HCT116 (cell line): ENCODE measurements around the gene ITPR2. TPM values are rescaled to one million over a fixed set of nuclear protein-coding genes. Genes with fewer than 3 reads are reported as not detected.

Experiments
- ATAC-seq: fragments of 200-7000 bp; cut with Tn5 transposase; 2 replicates; pipeline ENCODE4 v1.9.1; 2020; ENCODE audit warnings: mild to moderate bottlenecking, moderate library complexity
- BruUV-seq: library from RNA; stranded (reverse); fragments of 400-500 nt; replicated peaks from 2 replicates; lab custom pipeline; 2021; lab: Mats Ljungman, UMichigan
- CTCF ChIA-PET: fragments of 300-600 bp; sonication (Branson Sonifier 250); formaldehyde crosslinking; loops from one replicate; lab custom pipeline; 2021; ENCODE audit warnings: antibody characterized with exemption; lab: Charles Lee
- POLR2A ChIA-PET: fragments of 300-600, 350-600 bp; sonication (Branson Sonifier 250); formaldehyde crosslinking; loops from one replicate; lab custom pipeline; 2021; ENCODE audit warnings: antibody characterized with exemption; lab: Charles Lee
- RAD21 ChIA-PET, 2 experiments: fragments of 300-600 bp; sonication (Branson Sonifier 250); formaldehyde crosslinking; loops; one replicate each; lab custom pipeline; 2023; ENCODE audit warnings: low total read pairs in 2 of 2; ENCODE audit not compliant: uncharacterized antibody in 2 of 2, unreplicated experiment in 2 of 2, low non-redundant PET in 1 of 2; lab: Charles Lee
- DNase-seq: peaks from one replicate; pipeline ENCODE4 v3.0.0-alpha.2; 2010; ENCODE audit warnings: low read depth, low spot score
- H2AFZ ChIP-seq: fragments of 200-600 bp; shearing (Covaris generic), sonication (generic); 2 replicates; pipeline ENCODE4 v1.6.1; 2017; ENCODE audit warnings: low read depth, mixed run types, mixed read lengths, antibody characterized with exemption, low read length; ENCODE audit not compliant: poor library complexity, severe bottlenecking
- H3K27ac ChIP-seq: 2 replicates; pipeline ENCODE4 v1.5.1; 2012; ENCODE audit warnings: low read depth, low read length
- H3K27me3 ChIP-seq: fragments of 200-600 bp; sonication (generic); 2 replicates; pipeline ENCODE4 v1.6.1; 2016; ENCODE audit warnings: mixed run types, low read length, mixed read lengths; ENCODE audit not compliant: insufficient read depth
- H3K36me3 ChIP-seq, 2 experiments: fragments of 200-500 bp in 1 of 2; fragments of 200-600 bp in 1 of 2; sonication (Bioruptor generic) in 1 of 2; sonication (generic) in 1 of 2; 2 replicates each; pipeline versions ENCODE4 v1.5.1 to v1.6.1; 2014 to 2016; ENCODE audit warnings: low read length in 2 of 2, inconsistent platforms in 1 of 2, mixed read lengths in 1 of 2, mixed run types in 1 of 2; ENCODE audit not compliant: insufficient read depth in 2 of 2, control insufficient read depth in 1 of 2
- H3K4me1 ChIP-seq, 2 experiments: fragments of 200-600 bp in 1 of 2; sonication (generic) in 1 of 2; 2 replicates each; pipeline versions ENCODE4 v1.5.1 to v1.6.1; 2012 to 2017; ENCODE audit warnings: low read length in 2 of 2, inconsistent platforms in 1 of 2, mild to moderate bottlenecking in 1 of 2, mixed read lengths in 1 of 2, mixed run types in 1 of 2, moderate library complexity in 1 of 2; ENCODE audit not compliant: insufficient read depth in 2 of 2, control insufficient read depth in 1 of 2
- H3K4me2 ChIP-seq: fragments of 200-600 bp; sonication (generic); 2 replicates; pipeline ENCODE4 v1.6.1; 2017; ENCODE audit warnings: mixed run types, low read length, mixed read lengths
- H3K4me3 ChIP-seq, 2 experiments: fragments of 200-600 bp in 1 of 2; sonication (generic) in 1 of 2; replicated peaks in 1 of 2; 2 replicates each; pipeline ENCODE4 v1.5.1; 2011 to 2016; ENCODE audit warnings: low read length in 2 of 2, control low read depth in 1 of 2, low read depth in 1 of 2, mild to moderate bottlenecking in 1 of 2, mixed read lengths in 1 of 2, mixed run types in 1 of 2
- H3K79me2 ChIP-seq: fragments of 200-600 bp; sonication (generic); 2 replicates; pipeline ENCODE4 v1.6.1; 2017; ENCODE audit warnings: mild to moderate bottlenecking, mixed run types, low read length, moderate library complexity, mixed read lengths; ENCODE audit not compliant: insufficient read depth
- H3K9ac ChIP-seq: fragments of 200-600 bp; sonication (generic); 2 replicates; pipeline ENCODE4 v1.6.1; 2016; ENCODE audit warnings: low read length, mixed read lengths
- H3K9me2 ChIP-seq: fragments of 200-600 bp; sonication (generic), shearing (Covaris generic); 2 replicates; pipeline ENCODE4 v1.6.1; 2017; ENCODE audit warnings: mixed run types, mild to moderate bottlenecking, moderate library complexity; ENCODE audit not compliant: insufficient read depth
- H3K9me3 ChIP-seq, 2 experiments: fragments of 200-500 bp in 1 of 2; fragments of 200-600 bp in 1 of 2; sonication (Bioruptor generic) in 1 of 2; sonication (generic) in 1 of 2; 2 replicates each; pipeline ENCODE4 v1.6.1; 2014 to 2017; ENCODE audit warnings: low read length in 2 of 2, mixed read lengths in 2 of 2, inconsistent platforms in 1 of 2, low read depth in 1 of 2, mild to moderate bottlenecking in 1 of 2, mixed run types in 1 of 2, moderate library complexity in 1 of 2; ENCODE audit not compliant: control insufficient read depth in 1 of 2, insufficient read depth in 1 of 2
- H4K20me1 ChIP-seq: fragments of 200-600 bp; sonication (generic), shearing (Covaris generic); 2 replicates; pipeline ENCODE4 v1.6.1; 2017; ENCODE audit warnings: mixed run types, mild to moderate bottlenecking, moderate library complexity; ENCODE audit not compliant: insufficient read depth
- ATF3 ChIP-seq: IDR thresholded peaks from 2 replicates; pipeline ENCODE4 v1.6.1; 2012
- CBX3 ChIP-seq: IDR thresholded peaks from 2 replicates; pipeline ENCODE4 v1.6.1; 2012; ENCODE audit warnings: low read depth
- CEBPB ChIP-seq: IDR thresholded peaks from 2 replicates; pipeline ENCODE4 v1.6.1; 2012; ENCODE audit warnings: low read depth
- EZH2phosphoT487 ChIP-seq: fragments of 200-600 bp; IDR thresholded peaks from 2 replicates; pipeline ENCODE4 v1.6.1; 2018; ENCODE audit warnings: antibody characterized with exemption, borderline replicate concordance
- FOSL1 ChIP-seq: IDR thresholded peaks from 2 replicates; pipeline ENCODE4 v1.6.1; 2012; ENCODE audit warnings: low read depth
- MAX ChIP-seq: IDR thresholded peaks from 2 replicates; pipeline ENCODE4 v1.6.1; 2012
- POLR2AphosphoS5 ChIP-seq: IDR thresholded peaks from 2 replicates; pipeline ENCODE4 v1.6.1; 2011; ENCODE audit warnings: mild to moderate bottlenecking, low read depth, low read length, moderate library complexity
- SRF ChIP-seq: IDR thresholded peaks from 2 replicates; pipeline ENCODE4 v1.6.1; 2012; ENCODE audit warnings: low read depth
- ZNF274 ChIP-seq: fragments of 200-500 bp; sonication (Bioruptor generic); IDR thresholded peaks from 2 replicates; pipeline ENCODE4 v1.6.1; 2014; ENCODE audit warnings: mild to moderate bottlenecking, low read depth, low read length, inconsistent platforms
- intact Hi-C: fragments of 100-400 bp; cut with micrococcal nuclease; formaldehyde crosslinking; loops from 2 replicates; pipeline ENCODE4 v1.10.0; 2022
- total RNA-seq: library from RNA; stranded (reverse); gene quantifications from one replicate; pipeline ENCODE4 v1.2.1, GENCODE V29; 2021; ENCODE audit not compliant: unreplicated experiment

Gene ITPR2
- total RNA-seq, 1 experiment from 2014 or later = 6.5 TPM

- intact Hi-C loops = no loop called here
These were observed 223.0 kb downstream of the ITPR2 start for GRCh38 chr12:26609986-26610385.

DNA sequence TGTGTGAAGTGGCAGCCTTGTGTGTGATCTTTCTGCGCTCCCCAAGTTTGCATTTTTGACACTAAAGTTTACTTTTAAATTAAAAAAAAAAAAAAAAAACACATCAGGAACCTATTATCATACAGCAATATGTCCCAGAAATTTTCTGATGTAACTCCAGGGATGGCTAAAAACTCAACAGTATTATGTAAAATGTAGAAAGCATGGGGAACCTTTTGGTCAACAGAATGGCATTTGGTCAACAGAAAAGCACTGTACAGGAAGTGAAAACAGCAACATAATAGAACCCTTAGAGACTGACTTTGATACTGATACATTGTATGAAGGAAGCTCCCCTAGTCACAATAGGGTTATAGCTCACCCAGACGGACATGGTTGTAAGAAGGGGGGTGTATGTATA, 224.3 kb downstream of the ITPR2 start:
- H3K79me2 ChIP-seq = no peaks in the 10 kb centered on the region
- no peaks in the 10 kb centered on the region for H3K9me2 ChIP-seq
- no peak overlapping the region for H3K9ac ChIP-seq
- no peak for TF ChIP-seq ZNF274
- ChIA-PET RAD21 (no interaction called here), POLR2A (no interaction called here), CTCF (no interaction called here)
- no peak overlapping the region for H3K4me3 ChIP-seq
- no peak overlapping the region for H3K27ac ChIP-seq
- BruUV-seq = no TSS peak
- no peaks in the 10 kb centered on the region for H3K27me3 ChIP-seq
- no peak overlapping the region for H3K4me2 ChIP-seq
- no peaks in the 10 kb centered on the region for H3K36me3 ChIP-seq
- no peaks in the 10 kb centered on the region for H4K20me1 ChIP-seq
- intact Hi-C loops = no loop called here
- H3K9me3 ChIP-seq = no peaks in the 10 kb centered on the region
- ATAC-seq = no peak
- H2AFZ ChIP-seq = no peak overlapping the region
- DNase-seq = no peak
- H3K4me1 ChIP-seq = no peaks in the 10 kb centered on the region

More at GRCh38 chr12:26609986-26610385, 223.0 kb downstream of the ITPR2 start:
- ATAC-seq (no peak), DNase-seq (no peak)
- Histone ChIP-seq H3K9ac (no peak overlapping the region), H3K27me3 (no peaks in the 10 kb centered on the region), H4K20me1 (no peaks in the 10 kb centered on the region), H3K27ac (no peak overlapping the region), H3K36me3 (no peaks in the 10 kb centered on the region), H3K4me2 (no peak overlapping the region), H3K4me1 (no peaks in the 10 kb centered on the region), H3K4me3 (no peak overlapping the region), H3K9me3 (no peaks in the 10 kb centered on the region), H3K9me2 (no peaks in the 10 kb centered on the region), H3K79me2 (no peaks in the 10 kb centered on the region), H2AFZ (no peak overlapping the region)
- no TSS peak for BruUV-seq
- ChIA-PET RAD21 (no interaction called here), CTCF (no interaction called here), POLR2A (no interaction called here)
- TF ChIP-seq SRF (no peak), EZH2phosphoT487 (no peak), CBX3 (no peak), CEBPB (no peak), FOSL1 (no peak), ATF3 (no peak), MAX (no peak), POLR2AphosphoS5 (no peak)
